ENCODE data around the gene C3orf18. TPM values are rescaled to one million over a fixed set of nuclear protein-coding genes. Genes with fewer than 3 reads are reported as not detected.
A peak's percentile ranks its signal among the peaks of the same experiment; 100 is the strongest.
"Not testable (repeated sequence)": the region's sequence is repeated elsewhere in the genome, so short reads cannot be mapped to it uniquely, and the experiment has no call there.

The C3orf18 gene
- polyA plus RNA-seq, 1 donor (not counting 4 experiments of a cell fraction or from before 2014, with no cell fraction given): 1.4 TPM

GRCh38 chr3:50516440-50516871 lies 51.1 kb downstream of the C3orf18 start:
- no peak overlapping the region for H3K4me2 ChIP-seq (ENCODE audit: control insufficient read depth, extremely low read depth, insufficient read depth, low read depth, low read length)
- no peak overlapping the region for H3K4me3 ChIP-seq (ENCODE audit: control insufficient read depth in 2 of 3, extremely low read depth in 1 of 3, insufficient read depth in 2 of 3, low read depth in 1 of 3, low read length in 3 of 3)
- FAIRE-seq: no peak
- no peaks in the 10 kb centered on the region for H3K36me3 ChIP-seq (ENCODE audit: control insufficient read depth in 2 of 2, extremely low read depth in 1 of 2, insufficient read depth in 2 of 2, low read length in 2 of 2)
- H3K9ac ChIP-seq (ENCODE audit: control insufficient read depth, extremely low read depth, insufficient read depth, low read length): no peak overlapping the region
- no peak overlapping the region for H3K27ac ChIP-seq (ENCODE audit: control insufficient read depth, insufficient read depth, low read length)
- TF ChIP-seq CTCF (optimal IDR thresholded peaks at IDR 0.05 in 1 of 3, IDR thresholded peaks at IDR 0.05 in 1 of 3, conservative IDR thresholded peaks at IDR 0.05 in 1 of 3; ENCODE audit: extremely low read depth in 1 of 3, insufficient read depth in 2 of 3, low read length in 3 of 3) (no peak), EZH2 (IDR thresholded peaks at IDR 0.05; ENCODE audit: low read length) (no peak)
- no peaks in the 10 kb centered on the region for H4K20me1 ChIP-seq (ENCODE audit: control insufficient read depth, extremely low read depth, insufficient read depth, low read length)
- H3K9me3 ChIP-seq (ENCODE audit: control insufficient read depth, low read depth, low read length): no peaks in the 10 kb centered on the region
- dilution Hi-C loops (cut with MboI; ENCODE audit: extremely low pct_ligation_motif_present, low sequenced_read_pairs): no loop called here
- no peaks in the 10 kb centered on the region for H3K9me1 ChIP-seq (ENCODE audit: control insufficient read depth, extremely low read depth, insufficient read depth, low read length)
- DNase-seq (ENCODE audit: low read depth, low spot score): no peak
- H2AFZ ChIP-seq (ENCODE audit: control insufficient read depth, low read length): no peak overlapping the region
- no peaks in the 10 kb centered on the region for H3K79me2 ChIP-seq (ENCODE audit: control insufficient read depth, insufficient read depth, low read length)
- peaks cover 45% of the 10 kb centered on the region for H3K27me3 ChIP-seq (ENCODE audit: control insufficient read depth, extremely low read depth, insufficient read depth, low read length)
- peaks cover 3% of the 10 kb centered on the region for H3K4me1 ChIP-seq (ENCODE audit: control insufficient read depth, extremely low read depth, insufficient read depth, low read length)

GRCh38 chr3:50515565-50516439 lies 51.7 kb downstream of the C3orf18 start:
- H3K27ac ChIP-seq (ENCODE audit: control insufficient read depth, insufficient read depth, low read length): no peak overlapping the region
- no peak overlapping the region for H2AFZ ChIP-seq (ENCODE audit: control insufficient read depth, low read length)
- no peak overlapping the region for H3K4me2 ChIP-seq (ENCODE audit: control insufficient read depth, extremely low read depth, insufficient read depth, low read depth, low read length)
- no peak for DNase-seq (ENCODE audit: low read depth, low spot score)
- no peaks in the 10 kb centered on the region for H3K9me3 ChIP-seq (ENCODE audit: control insufficient read depth, low read depth, low read length)
- TF ChIP-seq EZH2 (IDR thresholded peaks at IDR 0.05; ENCODE audit: low read length) (peak; percentile 28), CTCF (optimal IDR thresholded peaks at IDR 0.05 in 1 of 3, IDR thresholded peaks at IDR 0.05 in 1 of 3, conservative IDR thresholded peaks at IDR 0.05 in 1 of 3; ENCODE audit: extremely low read depth in 1 of 3, insufficient read depth in 2 of 3, low read length in 3 of 3) (no peak)
- H4K20me1 ChIP-seq (ENCODE audit: control insufficient read depth, extremely low read depth, insufficient read depth, low read length): no peaks in the 10 kb centered on the region
- H3K9me1 ChIP-seq (ENCODE audit: control insufficient read depth, extremely low read depth, insufficient read depth, low read length): no peaks in the 10 kb centered on the region
- dilution Hi-C loops (cut with MboI; ENCODE audit: extremely low pct_ligation_motif_present, low sequenced_read_pairs): no loop called here
- H3K79me2 ChIP-seq (ENCODE audit: control insufficient read depth, insufficient read depth, low read length): no peaks in the 10 kb centered on the region
- no peaks in the 10 kb centered on the region for H3K36me3 ChIP-seq (ENCODE audit: control insufficient read depth in 2 of 2, extremely low read depth in 1 of 2, insufficient read depth in 2 of 2, low read length in 2 of 2)
- no peak overlapping the region for H3K9ac ChIP-seq (ENCODE audit: control insufficient read depth, extremely low read depth, insufficient read depth, low read length)
- H3K27me3 ChIP-seq (ENCODE audit: control insufficient read depth, extremely low read depth, insufficient read depth, low read length): peaks cover 46% of the 10 kb centered on the region
- H3K4me3 ChIP-seq (ENCODE audit: control insufficient read depth in 2 of 3, extremely low read depth in 1 of 3, insufficient read depth in 2 of 3, low read depth in 1 of 3, low read length in 3 of 3): no peak overlapping the region
- no peaks in the 10 kb centered on the region for H3K4me1 ChIP-seq (ENCODE audit: control insufficient read depth, extremely low read depth, insufficient read depth, low read length)
- no peak for FAIRE-seq

- dilution Hi-C loops (cut with MboI; ENCODE audit: extremely low pct_ligation_motif_present, low sequenced_read_pairs); DNase-seq (ENCODE audit: low read depth, low spot score); H3K9me1 ChIP-seq (ENCODE audit: control insufficient read depth, extremely low read depth, insufficient read depth, low read length); H3K4me2 ChIP-seq (ENCODE audit: control insufficient read depth, extremely low read depth, insufficient read depth, low read depth, low read length); H4K20me1 ChIP-seq (ENCODE audit: control insufficient read depth, extremely low read depth, insufficient read depth, low read length); H3K4me3 ChIP-seq (ENCODE audit: control insufficient read depth in 2 of 3, extremely low read depth in 1 of 3, insufficient read depth in 2 of 3, low read depth in 1 of 3, low read length in 3 of 3); H3K27ac ChIP-seq (ENCODE audit: control insufficient read depth, insufficient read depth, low read length); FAIRE-seq; H3K9ac ChIP-seq (ENCODE audit: control insufficient read depth, extremely low read depth, insufficient read depth, low read length); H3K36me3 ChIP-seq (ENCODE audit: control insufficient read depth in 2 of 2, extremely low read depth in 1 of 2, insufficient read depth in 2 of 2, low read length in 2 of 2); H2AFZ ChIP-seq (ENCODE audit: control insufficient read depth, low read length); H3K9me3 ChIP-seq (ENCODE audit: control insufficient read depth, low read depth, low read length); H3K79me2 ChIP-seq (ENCODE audit: control insufficient read depth, insufficient read depth, low read length); H3K4me1 ChIP-seq (ENCODE audit: control insufficient read depth, extremely low read depth, insufficient read depth, low read length): not testable (repeated sequence)
- H3K27me3 ChIP-seq (ENCODE audit: control insufficient read depth, extremely low read depth, insufficient read depth, low read length): peaks cover 42% of the 10 kb centered on the region
Observed at GRCh38 chr3:50512908-50513307, 54.6 kb downstream of the C3orf18 start.

Data from keratinocyte (primary cell).